GM18517 (cell line): ENCODE measurements around the gene PDZK1.
"Not testable (repeated sequence)": the region's sequence is repeated elsewhere in the genome, so short reads cannot be mapped to it uniquely, and the experiment has no call there.

Source experiments
- ATAC-seq: cut with Tn5 transposase; IDR thresholded peaks from one replicate; pipeline ENCODE4 v1.9.1; 2021; ENCODE audit warnings: mild to moderate bottlenecking, moderate library complexity; ENCODE audit not compliant: unreplicated experiment

The PDZK1 gene

DNA sequence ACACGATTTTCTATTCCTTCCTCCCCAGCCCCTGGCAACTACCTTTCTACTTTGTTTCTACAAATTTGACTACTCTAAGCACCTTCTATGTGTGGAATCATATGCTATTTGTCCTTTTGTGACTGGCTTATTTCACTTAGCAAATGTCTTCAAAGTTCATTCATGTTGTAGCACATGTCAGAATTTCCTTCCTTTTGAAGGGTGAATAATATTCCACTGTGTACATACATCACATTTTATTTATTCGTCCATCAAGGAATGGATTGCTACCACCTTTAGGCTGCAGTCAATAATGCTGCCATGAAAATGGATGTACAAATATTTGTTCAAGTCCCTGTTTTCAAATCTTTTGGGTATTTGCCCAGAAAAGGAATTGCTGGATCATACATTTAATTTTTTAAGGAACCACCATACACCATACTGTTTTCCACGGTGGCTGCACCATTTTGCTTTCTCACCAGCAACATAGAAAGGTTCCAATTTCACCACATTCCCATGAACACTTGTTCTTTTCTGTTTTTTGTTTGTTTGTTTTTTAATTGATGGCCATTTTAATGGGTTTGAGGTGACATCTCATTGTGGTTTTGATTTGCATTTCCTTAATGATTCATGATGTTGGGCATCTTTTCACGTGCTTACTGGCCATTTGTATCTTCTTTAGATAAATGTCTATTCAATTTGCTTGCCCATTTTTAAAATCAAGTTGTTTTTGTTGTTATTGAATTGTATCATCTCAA is 3.3 kb upstream of the PDZK1 start:
- no peak for ATAC-seq

DNA sequence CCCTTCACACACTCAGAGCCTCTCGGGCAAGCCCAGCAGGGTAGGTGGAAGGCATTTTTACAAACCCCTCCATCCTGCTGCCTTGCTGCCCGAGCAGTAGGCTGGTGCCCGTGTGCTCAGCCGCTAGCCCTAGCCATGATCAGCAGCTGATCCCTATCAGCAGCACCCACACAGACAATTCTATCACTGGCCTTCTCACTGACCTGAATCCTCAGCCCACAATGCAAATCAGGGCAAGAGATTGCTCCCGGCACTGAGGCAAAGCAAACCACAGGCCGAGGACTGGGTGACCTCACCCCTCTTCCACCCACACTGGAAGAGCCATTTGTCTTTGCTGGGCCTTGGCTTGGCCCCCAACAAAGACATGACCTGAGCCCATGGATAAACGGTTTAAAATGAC is 895 bp upstream of the PDZK1 start:
- no peak for ATAC-seq

DNA sequence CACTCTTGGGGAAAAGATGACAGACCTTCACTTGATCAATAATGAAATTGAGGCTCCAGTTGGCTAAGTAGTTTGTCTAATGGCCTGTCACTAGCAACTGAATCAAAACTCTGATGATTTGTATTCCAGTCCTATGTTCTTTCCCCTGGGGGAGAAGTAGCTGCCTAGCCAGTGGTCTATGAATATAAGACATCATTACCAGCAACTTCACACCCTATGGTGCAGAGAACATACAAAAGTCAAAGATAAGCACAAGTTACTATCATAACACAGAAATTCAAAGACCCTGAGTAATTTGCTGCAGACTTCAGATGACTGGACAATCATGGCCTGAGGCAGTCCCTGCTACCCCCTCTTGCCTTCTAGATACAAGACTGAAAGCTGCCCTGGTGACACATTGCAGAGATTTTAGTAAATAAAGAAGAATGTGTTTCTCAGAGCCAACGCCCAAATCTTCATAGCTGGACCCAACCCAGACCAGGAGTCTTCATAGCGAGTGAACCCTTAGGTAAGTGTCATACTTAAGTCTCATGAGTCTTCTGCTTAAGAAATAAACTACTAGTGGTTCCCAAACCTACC is 993 bp downstream of the PDZK1 start:
- no peak for ATAC-seq

DNA sequence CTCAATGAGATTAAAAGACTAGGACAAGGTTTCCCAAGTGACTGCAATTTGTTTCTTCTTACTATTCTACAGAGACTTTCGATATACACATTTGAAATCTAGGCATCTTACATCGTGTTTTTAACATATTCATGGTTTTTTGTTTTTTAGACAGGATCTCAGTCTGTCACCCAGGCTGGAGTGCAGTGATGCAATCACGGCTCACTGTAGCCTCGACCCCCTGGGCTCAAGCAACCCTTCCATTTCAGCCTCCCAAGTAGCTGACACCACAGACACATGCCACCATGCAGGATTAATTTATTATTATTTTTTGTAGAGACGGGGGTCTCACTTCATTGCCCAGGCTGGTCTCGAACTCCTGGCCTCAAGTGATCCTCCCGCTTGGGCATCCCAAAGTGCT is 1.5 kb downstream of the PDZK1 start:
- no peak for ATAC-seq

- no peak for ATAC-seq
These were observed 4.3 kb downstream of the PDZK1 start for GRCh38 chr1:145702826-145703225.

DNA sequence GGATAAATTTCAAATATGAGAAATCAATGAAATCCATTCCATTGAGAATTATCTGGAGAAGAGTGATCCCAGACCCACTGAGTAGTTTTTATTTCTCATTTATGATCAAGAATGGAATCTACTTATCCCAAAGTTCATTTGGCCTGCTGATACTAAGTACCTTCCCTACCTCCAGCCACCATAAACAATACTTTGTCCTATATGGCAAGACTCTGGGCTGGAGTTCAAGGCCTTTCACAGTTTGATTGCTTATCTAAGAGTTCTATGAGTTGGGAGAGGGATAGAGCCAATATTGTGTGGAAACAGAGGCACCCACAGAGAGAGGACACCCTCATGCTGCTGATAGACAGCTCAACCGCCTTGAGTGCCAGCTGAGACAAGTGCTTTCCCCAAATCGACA is 5.1 kb downstream of the PDZK1 start:
- ATAC-seq = no peak

DNA sequence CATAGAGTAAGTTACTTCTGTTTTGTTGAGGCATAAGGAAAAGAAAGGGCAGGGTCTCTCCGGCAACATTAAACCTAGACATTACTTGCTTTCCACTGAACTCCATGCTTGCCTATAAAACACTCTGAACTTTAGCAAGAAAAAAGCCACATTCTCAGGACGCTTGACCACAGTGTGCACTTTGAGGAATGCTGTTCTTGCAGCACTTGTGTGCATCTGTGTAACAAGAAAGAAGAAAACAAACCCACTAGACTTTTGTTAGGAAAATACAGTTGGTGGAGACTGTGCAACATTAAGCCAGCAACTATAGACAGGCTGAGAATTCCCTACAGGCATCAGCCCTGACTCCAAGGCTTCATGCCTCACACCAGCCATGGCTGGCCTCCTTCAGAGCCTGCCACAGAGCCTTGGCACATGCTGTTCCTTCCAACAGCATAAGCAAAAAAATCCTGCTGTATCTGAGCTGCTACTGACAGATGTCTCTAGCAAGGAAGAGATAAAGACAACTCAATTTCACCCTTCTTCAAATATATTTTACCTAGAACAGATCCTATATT is 5.8 kb downstream of the PDZK1 start:
- no peak for ATAC-seq

GRCh38 chr1:145696630-145696960 is 10.6 kb downstream of the PDZK1 start:
- no peak for ATAC-seq

DNA sequence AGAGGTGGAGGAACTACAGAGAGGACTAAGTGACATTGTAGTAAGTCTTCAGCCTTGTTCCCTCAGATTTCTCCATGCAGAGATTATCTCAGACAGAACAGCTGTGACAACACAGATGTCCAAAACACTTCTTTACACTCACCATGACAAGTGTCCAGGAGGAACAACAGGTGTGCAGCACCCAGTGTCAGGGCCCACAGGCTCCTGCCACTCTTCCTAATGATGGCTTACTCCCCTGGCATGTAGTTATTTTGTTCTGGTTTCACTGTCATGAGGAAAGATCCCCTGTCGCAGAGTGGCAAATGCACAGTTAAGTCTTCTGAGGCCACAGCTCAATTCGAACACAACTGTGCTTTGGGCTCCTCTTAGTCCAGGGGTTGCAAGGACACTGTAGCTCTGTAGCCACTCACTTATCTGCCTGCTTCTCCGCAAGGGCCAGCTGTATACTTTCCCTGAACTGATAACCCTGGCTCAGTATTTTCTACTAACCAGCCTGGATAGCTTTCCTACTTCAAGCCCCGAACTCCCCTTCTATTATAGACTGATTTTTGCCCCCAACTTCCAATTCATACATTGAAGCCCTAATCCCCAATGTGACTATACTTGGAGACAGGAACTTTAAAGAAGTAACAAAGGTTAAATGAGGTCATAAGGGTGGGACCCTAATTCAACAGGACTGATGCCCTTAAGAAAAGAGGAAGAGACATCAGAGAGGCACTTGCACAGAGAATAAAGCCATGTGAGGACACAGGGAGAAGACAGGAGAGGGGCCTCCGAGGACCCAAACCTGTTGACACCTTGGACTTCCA is 11.1 kb downstream of the PDZK1 start:
- ATAC-seq = no peak

GRCh38 chr1:145692785-145693443 is 14.3 kb downstream of the PDZK1 start:
- ATAC-seq = no peak

DNA sequence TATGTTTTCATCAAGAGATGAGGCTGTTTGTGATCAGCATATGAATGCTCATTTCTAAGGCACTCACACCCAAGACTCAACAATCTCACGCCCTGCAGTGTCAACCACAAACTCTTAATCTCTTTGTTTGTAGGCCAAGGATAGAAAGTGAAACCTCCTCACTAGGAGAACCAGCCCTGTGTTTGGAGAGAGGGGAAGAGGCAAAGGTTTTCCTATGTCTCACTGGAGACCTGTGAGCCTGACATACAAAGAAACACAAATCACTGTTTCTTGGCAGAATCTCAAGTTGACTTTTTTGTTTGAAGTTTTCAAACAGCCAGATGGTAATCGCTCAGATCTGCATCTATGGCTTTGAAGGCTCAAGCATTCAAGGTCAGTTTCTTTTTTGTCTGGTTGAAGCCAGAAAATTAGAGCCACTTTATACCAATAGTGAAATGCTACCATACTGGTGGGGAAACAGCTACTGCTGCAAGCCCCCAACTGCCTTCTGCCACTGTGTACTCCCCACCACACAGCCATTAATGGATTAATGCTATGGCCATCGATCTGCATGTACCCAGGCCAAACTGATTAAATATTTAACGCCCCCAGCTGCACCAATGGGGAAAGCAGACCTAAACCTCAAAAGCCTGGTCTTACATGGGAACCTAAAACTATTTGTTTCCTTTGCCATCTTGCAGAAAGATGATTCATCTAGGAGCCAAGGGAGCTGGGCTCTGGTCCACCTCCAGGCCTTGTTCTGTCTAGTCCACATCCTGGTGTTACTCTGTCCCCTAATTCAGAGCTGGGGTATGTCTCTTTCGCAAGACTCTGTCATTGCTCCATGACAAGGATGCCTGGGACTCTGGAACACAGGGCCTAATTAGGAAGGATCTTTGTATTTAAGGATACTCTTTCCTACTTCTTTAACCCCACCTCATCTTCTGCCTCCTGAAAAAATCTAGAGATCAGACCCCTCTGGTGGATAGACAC is 16.3 kb downstream of the PDZK1 start:
- ATAC-seq = no peak

- no peak for ATAC-seq
These were observed 17.2 kb downstream of the PDZK1 start for GRCh38 chr1:145689922-145690321.

DNA sequence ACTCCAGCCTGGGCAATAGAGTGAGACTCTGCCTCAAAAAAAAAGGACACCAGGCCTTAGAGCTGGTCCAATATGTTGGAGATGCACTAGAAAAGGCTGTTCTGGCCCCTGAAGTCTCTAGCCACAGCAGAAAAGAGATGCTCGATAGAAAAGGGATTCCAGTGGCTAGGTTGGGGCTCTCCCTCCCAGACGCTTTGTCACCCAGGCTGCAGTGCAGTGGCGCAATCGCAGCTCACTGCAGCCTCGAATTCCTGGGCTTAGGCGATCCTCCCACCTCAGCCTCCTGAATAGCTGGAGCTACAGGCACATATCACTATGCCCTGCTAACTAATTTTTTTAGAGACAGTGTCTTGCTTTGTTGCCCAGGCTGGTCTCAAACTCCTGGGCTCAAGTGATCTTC is 18.2 kb downstream of the PDZK1 start:
- no peak for ATAC-seq

DNA sequence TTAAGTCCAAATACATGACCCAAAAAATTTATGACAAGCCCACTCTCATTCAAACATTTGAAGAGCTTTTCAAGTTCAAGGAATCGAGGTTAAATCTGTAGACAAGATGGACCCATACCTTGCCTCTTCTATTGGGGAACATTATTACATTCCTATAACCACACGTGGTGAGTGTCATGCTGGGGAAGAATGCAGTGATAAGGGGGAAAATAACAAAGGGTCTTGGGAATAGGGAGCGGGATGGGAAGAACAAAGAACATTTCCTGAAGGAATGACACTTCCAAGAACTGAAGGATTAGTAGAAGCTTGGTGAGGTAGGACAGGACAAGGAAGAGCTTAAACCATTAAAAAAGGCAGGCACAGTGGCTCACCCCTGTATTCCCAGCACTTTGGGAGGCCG is 18.8 kb downstream of the PDZK1 start:
- no peak for ATAC-seq

DNA sequence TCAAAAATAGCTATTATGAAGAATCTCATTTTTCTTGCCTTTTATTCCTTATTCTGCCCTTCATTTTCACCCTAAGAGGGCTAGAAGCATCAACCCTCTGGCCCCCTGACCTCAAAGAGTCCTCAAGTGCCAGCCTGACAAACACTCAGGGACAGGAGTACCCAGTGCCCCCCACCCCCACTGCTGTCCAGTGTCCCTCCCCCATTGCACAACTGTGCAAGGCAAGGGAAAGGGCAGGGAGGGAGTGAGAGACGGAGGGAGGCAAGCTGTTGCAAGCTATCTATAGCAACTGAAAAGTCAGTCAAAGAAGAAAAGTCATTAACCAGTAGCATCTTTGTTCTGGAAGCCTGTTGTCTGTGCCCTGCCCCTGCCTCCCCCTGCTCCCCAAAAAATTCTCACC is 21.1 kb downstream of the PDZK1 start:
- ATAC-seq = not testable (repeated sequence)

GRCh38 chr1:145684858-145685257 is 22.3 kb downstream of the PDZK1 start:
- ATAC-seq = not testable (repeated sequence)

DNA sequence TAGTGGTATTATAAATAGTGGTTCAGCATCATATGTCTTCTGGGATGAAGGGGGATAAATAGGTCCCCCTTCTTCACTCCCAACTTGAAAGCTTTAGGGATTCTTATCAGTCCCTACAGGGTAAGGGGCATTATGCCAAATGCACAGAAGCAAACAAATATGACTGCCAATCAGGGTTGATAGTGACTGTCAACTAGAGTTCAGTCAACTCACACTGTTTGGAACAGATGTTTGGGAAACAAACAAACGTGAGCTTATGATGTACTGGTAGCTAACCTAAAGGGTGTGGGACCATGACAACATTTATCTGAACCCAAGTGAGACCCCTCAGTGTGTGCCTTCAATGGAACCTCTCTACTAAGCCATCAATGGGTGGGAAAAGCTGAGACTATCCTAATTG is 34.0 kb downstream of the PDZK1 start:
- not testable (repeated sequence) for ATAC-seq

DNA sequence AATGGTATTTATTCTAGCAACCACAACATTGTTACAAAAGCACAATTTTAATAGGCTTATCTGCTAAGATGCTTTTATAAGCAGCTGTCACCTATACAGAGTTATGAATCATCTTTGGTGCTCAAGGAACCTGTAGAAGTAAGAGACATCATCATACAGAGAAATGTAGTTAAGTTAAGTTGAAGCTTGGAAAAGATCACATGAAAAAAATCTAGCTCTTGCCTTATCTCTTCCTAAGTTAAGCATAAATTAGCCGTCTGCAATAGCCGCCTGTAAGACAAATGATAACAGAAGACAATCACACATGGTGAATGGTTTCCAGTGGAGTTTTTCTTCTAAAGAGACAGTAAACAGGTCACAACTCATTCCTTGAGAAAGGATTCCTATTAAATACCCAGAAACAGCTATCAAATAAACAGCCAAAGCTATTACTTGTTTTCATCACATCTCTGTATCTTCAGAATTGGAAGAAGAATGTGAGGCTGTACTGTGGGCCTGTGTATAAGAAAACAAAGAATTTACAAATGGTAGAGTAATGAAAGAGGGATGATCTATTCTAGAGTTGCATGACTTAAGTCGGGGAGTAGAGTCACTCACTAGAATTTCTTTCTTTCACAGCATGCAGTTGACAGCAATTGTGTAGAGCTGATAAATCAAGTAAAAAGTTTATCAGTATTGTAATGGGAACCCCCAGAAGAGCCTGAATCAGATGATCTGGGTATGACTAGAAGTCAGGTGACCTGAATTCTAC is 36.0 kb downstream of the PDZK1 start:
- ATAC-seq = not testable (repeated sequence)

DNA sequence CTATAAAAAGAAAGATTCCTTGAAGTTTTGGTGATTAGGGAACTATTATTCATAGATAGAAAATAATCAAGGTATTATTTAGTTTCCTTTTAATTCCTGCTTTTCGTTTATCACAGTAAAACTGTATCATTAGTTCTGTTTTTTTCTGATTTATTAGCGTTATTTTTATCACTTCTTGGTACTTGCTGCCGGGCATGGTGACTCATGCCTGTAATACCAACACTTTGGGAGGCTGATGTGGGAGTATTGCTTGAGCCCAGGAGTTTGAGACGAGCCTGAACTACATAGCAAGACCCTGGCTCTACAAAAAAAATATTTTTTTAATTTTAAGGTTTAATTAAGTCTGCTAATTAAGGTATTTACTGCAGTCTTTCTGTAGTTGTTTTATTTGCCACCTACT is 42.2 kb downstream of the PDZK1 start:
- ATAC-seq = not testable (repeated sequence)
